NCI-H146 (cell line): ENCODE results near the gene GNAL.

Source experiments
- DNase-seq: peaks from one replicate; lab custom pipeline; 2025; lab: John Stamatoyannopoulos, UW

Gene GNAL

GRCh38 chr18:11726556-11726955 lies 37.5 kb downstream of the GNAL start:
- no peak for DNase-seq

GRCh38 chr18:11728249-11728648 lies 39.2 kb downstream of the GNAL start:
- DNase-seq, result peak; percentile 6

GRCh38 chr18:11729556-11729955 lies 40.5 kb downstream of the GNAL start:
- DNase-seq, result no peak

- peak; percentile 62 for DNase-seq
These were observed 44.0 kb downstream of the GNAL start for GRCh38 chr18:11733031-11733430.

GRCh38 chr18:11736656-11737055 lies 47.6 kb downstream of the GNAL start:
- DNase-seq, result no peak

- DNase-seq, result no peak
These were observed 50.8 kb downstream of the GNAL start for GRCh38 chr18:11739893-11740292.

- DNase-seq, result no peak
These were observed 51.4 kb downstream of the GNAL start for GRCh38 chr18:11740461-11740860.

GRCh38 chr18:11741505-11742145 lies 52.6 kb downstream of the GNAL start:
- peak; percentile 26 for DNase-seq

GRCh38 chr18:11745521-11745920 lies 56.5 kb downstream of the GNAL start:
- DNase-seq, result no peak

GRCh38 chr18:11747286-11747685 lies 58.2 kb downstream of the GNAL start:
- DNase-seq, result no peak

GRCh38 chr18:11747731-11748130 lies 58.7 kb downstream of the GNAL start:
- DNase-seq, result peak; percentile 64

GRCh38 chr18:11749305-11749704 lies 60.2 kb downstream of the GNAL start:
- DNase-seq, result no peak

GRCh38 chr18:11750171-11750570 lies 61.1 kb downstream of the GNAL start:
- no peak for DNase-seq

GRCh38 chr18:11750581-11751310 lies 61.7 kb downstream of the GNAL start:
- no peak for DNase-seq

GRCh38 chr18:11751341-11752115 lies 62.5 kb downstream of the GNAL start:
- no peak for DNase-seq

GRCh38 chr18:11752116-11752911 lies 63.2 kb downstream of the GNAL start:
- no peak for DNase-seq

GRCh38 chr18:11754979-11755378 lies 65.9 kb downstream of the GNAL start:
- no peak for DNase-seq

- no peak for DNase-seq
These were observed 68.1 kb downstream of the GNAL start for GRCh38 chr18:11757084-11757590.

- no peak for DNase-seq
These were observed 70.4 kb downstream of the GNAL start for GRCh38 chr18:11759456-11759855.

- DNase-seq, result no peak
These were observed 71.6 kb downstream of the GNAL start for GRCh38 chr18:11760498-11761167.

- DNase-seq, result no peak
These were observed 72.5 kb downstream of the GNAL start for GRCh38 chr18:11761553-11761952.
